HAP-1 (cell line): Measurements from ENCODE around the gene SH3D21.
A peak's percentile ranks its signal among the peaks of the same experiment; 100 is the strongest.

Experiments used
- DNase-seq, 2 experiments: peaks; one replicate each; pipeline ENCODE4 v3.0.0-alpha.2; 2016 to 2020; ENCODE audit warnings: low spot score in 2 of 2
- H3K27me3 ChIP-seq: fragments of 250-450 bp; sonication (Bioruptor Pico); 2 replicates; pipeline ENCODE4 v1.5.1; 2020; ENCODE audit warnings: low read depth, mild to moderate bottlenecking, moderate library complexity
- H3K36me3 ChIP-seq: fragments of 250-450 bp; sonication (Bioruptor Pico); replicated peaks from 2 replicates; pipeline ENCODE4 v1.5.1; 2020; ENCODE audit warnings: mild to moderate bottlenecking
- H3K4me1 ChIP-seq: fragments of 250-450 bp; sonication (Bioruptor Pico); 2 replicates; pipeline ENCODE4 v1.5.1; 2020; ENCODE audit warnings: mild to moderate bottlenecking
- H3K4me3 ChIP-seq: fragments of 250-450 bp; sonication (Bioruptor Pico); 2 replicates; pipeline ENCODE4 v1.5.1; 2020; ENCODE audit warnings: mild to moderate bottlenecking, moderate library complexity
- H3K9me3 ChIP-seq: fragments of 250-450 bp; sonication (Bioruptor Pico); 2 replicates; pipeline ENCODE4 v1.5.1; 2020; ENCODE audit warnings: mild to moderate bottlenecking, moderate library complexity
- in situ Hi-C: fragments of 300-500 bp; cut with MboI; formaldehyde crosslinking; loops from 3 replicates; pipeline ENCODE4 v1.14.3; 2020; ENCODE audit warnings: low sequenced_read_pairs, inconsistent platforms, mixed read lengths

The SH3D21 gene

GRCh38 chr1:36285443-36286101 lies 20.6 kb upstream of the SH3D21 start:
- DNase-seq = peak; percentile 72
- Histone ChIP-seq H3K27me3 (no peaks in the 10 kb centered on the region), H3K9me3 (no peaks in the 10 kb centered on the region), H3K4me3 (no peak overlapping the region), H3K4me1 (no peaks in the 10 kb centered on the region), H3K36me3 (peaks cover 81% of the 10 kb centered on the region)
- in situ Hi-C loops = loop anchor here (5.0 kb wide), 2 partner anchors 133 to 178 kb away; no protein-coding TSS in a partner anchor

DNA sequence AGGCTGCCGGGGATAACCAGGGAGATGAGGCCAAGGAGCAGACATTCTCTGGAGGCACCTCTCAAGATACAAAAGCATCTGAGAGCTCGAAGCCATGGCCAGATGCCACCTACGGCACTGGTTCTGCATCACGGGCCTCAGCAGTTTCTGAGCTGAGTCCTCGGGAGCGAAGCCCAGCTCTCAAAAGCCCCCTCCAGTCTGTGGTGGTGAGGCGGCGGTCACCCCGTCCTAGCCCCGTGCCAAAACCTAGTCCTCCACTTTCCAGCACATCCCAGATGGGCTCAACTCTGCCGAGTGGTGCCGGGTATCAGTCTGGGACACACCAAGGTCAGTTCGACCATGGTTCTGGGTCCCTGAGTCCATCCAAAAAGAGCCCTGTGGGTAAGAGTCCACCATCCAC lies 19.4 kb upstream of the SH3D21 start:
- Histone ChIP-seq H3K4me1 (no peaks in the 10 kb centered on the region), H3K36me3 (peaks cover 92% of the 10 kb centered on the region), H3K27me3 (no peaks in the 10 kb centered on the region), H3K9me3 (no peaks in the 10 kb centered on the region), H3K4me3 (no peak overlapping the region)
- in situ Hi-C loops = loop anchor here (5.0 kb wide), 2 partner anchors 135 to 180 kb away; no protein-coding TSS in a partner anchor
- DNase-seq = no peak

DNA sequence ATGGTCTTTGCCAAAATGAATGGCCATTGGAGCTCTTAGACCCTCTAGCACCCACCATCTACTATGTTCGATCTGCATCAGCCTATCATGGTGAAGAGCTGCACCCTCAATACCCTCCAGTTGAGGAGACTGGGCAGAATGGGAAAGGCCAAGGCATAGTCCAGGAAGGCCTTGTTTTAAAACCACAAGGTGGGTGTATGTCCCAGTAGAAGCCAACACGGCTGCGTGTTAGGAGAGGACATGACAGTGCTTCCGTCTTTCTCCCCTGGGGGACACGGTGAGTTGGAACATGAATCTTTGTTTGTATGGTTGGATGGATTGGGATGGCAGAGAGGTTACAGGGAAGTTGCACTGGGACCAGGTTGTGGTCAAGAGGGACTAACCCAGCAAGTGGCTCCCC lies 18.6 kb upstream of the SH3D21 start:
- no peak for DNase-seq
- Histone ChIP-seq H3K4me1 (no peaks in the 10 kb centered on the region), H3K9me3 (no peaks in the 10 kb centered on the region), H3K4me3 (no peak overlapping the region), H3K27me3 (no peaks in the 10 kb centered on the region), H3K36me3 (peaks cover 92% of the 10 kb centered on the region)
- in situ Hi-C loops = loop anchor here (5.0 kb wide), 2 partner anchors 135 to 180 kb away; no protein-coding TSS in a partner anchor

DNA sequence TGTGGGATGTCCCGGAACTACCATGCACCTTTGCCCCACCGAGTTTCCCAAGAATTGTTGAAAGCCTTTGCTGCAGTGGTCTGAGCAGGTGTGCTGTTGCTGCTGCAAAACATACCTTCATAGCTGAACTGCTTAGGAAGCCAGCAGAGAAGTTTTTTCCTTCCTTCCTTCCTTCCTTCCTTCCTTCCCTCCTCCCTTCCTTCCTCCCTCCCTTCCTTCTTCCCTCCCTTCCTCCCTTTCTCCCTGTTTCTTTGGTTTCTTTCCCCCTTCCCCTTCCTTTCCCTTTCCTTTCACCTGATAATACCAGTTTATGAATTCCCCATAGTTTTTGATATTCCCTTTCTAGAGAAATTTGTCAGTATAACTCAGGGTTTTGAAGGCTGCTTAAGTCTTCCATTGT lies 10.8 kb upstream of the SH3D21 start:
- DNase-seq = no peak
- no peaks in the 10 kb centered on the region for H3K27me3 ChIP-seq
- H3K36me3 ChIP-seq = peaks cover 84% of the 10 kb centered on the region
- H3K4me3 ChIP-seq = no peak overlapping the region
- H3K4me1 ChIP-seq = no peaks in the 10 kb centered on the region
- no peaks in the 10 kb centered on the region for H3K9me3 ChIP-seq
- in situ Hi-C loops = no loop called here

- no peaks in the 10 kb centered on the region for H3K27me3 ChIP-seq
- DNase-seq = no peak
- peaks cover 86% of the 10 kb centered on the region for H3K36me3 ChIP-seq
- H3K4me1 ChIP-seq = no peaks in the 10 kb centered on the region
- in situ Hi-C loops = no loop called here
- H3K4me3 ChIP-seq = no peak overlapping the region
- no peaks in the 10 kb centered on the region for H3K9me3 ChIP-seq
These were observed 9.1 kb upstream of the SH3D21 start for GRCh38 chr1:36297062-36297461.

GRCh38 chr1:36298640-36299039 lies 7.5 kb upstream of the SH3D21 start:
- H3K36me3 ChIP-seq = peaks cover 85% of the 10 kb centered on the region
- in situ Hi-C loops = no loop called here
- H3K4me3 ChIP-seq = no peak overlapping the region
- no peak for DNase-seq
- H3K4me1 ChIP-seq = no peaks in the 10 kb centered on the region
- no peaks in the 10 kb centered on the region for H3K27me3 ChIP-seq
- H3K9me3 ChIP-seq = no peaks in the 10 kb centered on the region

- H3K36me3 ChIP-seq = peaks cover 76% of the 10 kb centered on the region
- no peak overlapping the region for H3K4me3 ChIP-seq
- DNase-seq = no peak
- H3K9me3 ChIP-seq = no peaks in the 10 kb centered on the region
- H3K27me3 ChIP-seq = no peaks in the 10 kb centered on the region
- H3K4me1 ChIP-seq = no peaks in the 10 kb centered on the region
- in situ Hi-C loops = no loop called here
These were observed 5.6 kb upstream of the SH3D21 start for GRCh38 chr1:36300526-36300925.

- no peak overlapping the region for H3K4me3 ChIP-seq
- peaks cover 2% of the 10 kb centered on the region; the same call in 1 of the 2 replicates for H3K4me1 ChIP-seq
- no peak for DNase-seq
- H3K27me3 ChIP-seq = no peaks in the 10 kb centered on the region
- in situ Hi-C loops = no loop called here
- peaks cover 72% of the 10 kb centered on the region for H3K36me3 ChIP-seq
- no peaks in the 10 kb centered on the region for H3K9me3 ChIP-seq
These were observed 4.9 kb upstream of the SH3D21 start for GRCh38 chr1:36301220-36301619.

- Histone ChIP-seq H3K9me3 (no peaks in the 10 kb centered on the region), H3K36me3 (peaks cover 54% of the 10 kb centered on the region), H3K4me3 (no peak overlapping the region), H3K4me1 (peaks cover 10% of the 10 kb centered on the region; the same call in 1 of the 2 replicates), H3K27me3 (no peaks in the 10 kb centered on the region)
- in situ Hi-C loops = no loop called here
- no peak for DNase-seq
These were observed 2.9 kb upstream of the SH3D21 start for GRCh38 chr1:36303244-36303643.

DNA sequence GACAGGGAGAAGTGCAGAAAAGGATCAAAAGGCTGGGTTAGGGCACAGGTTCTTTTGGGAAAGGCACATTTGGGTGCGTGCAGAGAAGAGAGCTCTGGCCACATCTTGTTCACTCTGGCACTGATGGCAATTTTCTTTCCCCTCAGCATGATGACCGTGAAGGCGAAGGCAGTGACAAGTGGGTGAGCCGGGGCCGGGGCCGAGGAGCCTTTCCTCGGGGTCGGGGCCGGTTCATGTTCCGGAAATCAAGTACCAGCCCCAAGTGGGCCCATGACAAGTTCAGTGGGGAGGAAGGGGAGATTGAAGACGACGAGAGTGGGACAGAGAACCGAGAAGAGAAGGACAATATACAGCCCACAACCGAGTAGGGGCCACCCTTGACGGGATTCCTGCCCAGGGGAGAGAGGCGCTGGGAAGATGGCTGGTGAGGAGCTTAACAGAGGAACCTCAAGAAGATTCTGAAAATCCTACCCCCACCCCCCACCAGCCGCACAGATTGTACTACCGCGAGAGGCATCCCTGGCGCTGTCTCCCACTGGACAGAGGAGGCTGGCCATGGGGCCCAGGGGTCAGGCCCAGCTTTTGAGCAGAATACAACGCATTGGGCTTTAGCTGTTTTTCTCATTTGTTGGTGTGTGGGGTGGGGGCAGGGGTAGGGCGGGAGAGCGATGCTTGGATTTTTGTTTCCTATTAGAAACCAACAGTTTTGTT lies 2.4 kb upstream of the SH3D21 start:
- H3K9me3 ChIP-seq = no peaks in the 10 kb centered on the region
- in situ Hi-C loops = no loop called here
- DNase-seq = no peak
- peaks cover 48% of the 10 kb centered on the region for H3K36me3 ChIP-seq
- H3K27me3 ChIP-seq = no peaks in the 10 kb centered on the region
- peaks cover 10% of the 10 kb centered on the region; the same call in 1 of the 2 replicates for H3K4me1 ChIP-seq
- H3K4me3 ChIP-seq = no peak overlapping the region

DNA sequence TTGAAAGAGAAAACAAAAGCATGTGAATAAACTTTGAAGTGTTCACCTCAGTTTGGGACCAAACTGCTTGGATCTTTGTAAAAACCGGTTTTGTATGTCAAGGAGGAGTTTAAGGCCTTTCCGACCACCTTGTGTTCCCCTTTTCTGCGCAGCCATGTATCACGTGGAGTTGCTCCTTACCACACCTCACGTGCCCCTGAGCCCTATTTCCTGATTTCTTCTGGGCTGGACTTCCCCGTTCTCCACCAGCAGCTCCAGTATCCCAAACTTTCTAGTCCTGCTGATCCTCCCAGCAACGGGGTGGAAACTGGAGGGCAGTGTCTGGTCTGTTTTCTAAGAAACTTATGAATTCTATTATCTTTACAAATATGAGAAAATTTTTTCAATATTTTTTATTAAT lies 1.6 kb upstream of the SH3D21 start:
- DNase-seq = no peak
- H3K9me3 ChIP-seq = no peaks in the 10 kb centered on the region
- peaks cover 10% of the 10 kb centered on the region; the same call in 1 of the 2 replicates for H3K4me1 ChIP-seq
- H3K36me3 ChIP-seq = peaks cover 45% of the 10 kb centered on the region
- in situ Hi-C loops = no loop called here
- H3K27me3 ChIP-seq = no peaks in the 10 kb centered on the region
- H3K4me3 ChIP-seq = no peak overlapping the region

DNA sequence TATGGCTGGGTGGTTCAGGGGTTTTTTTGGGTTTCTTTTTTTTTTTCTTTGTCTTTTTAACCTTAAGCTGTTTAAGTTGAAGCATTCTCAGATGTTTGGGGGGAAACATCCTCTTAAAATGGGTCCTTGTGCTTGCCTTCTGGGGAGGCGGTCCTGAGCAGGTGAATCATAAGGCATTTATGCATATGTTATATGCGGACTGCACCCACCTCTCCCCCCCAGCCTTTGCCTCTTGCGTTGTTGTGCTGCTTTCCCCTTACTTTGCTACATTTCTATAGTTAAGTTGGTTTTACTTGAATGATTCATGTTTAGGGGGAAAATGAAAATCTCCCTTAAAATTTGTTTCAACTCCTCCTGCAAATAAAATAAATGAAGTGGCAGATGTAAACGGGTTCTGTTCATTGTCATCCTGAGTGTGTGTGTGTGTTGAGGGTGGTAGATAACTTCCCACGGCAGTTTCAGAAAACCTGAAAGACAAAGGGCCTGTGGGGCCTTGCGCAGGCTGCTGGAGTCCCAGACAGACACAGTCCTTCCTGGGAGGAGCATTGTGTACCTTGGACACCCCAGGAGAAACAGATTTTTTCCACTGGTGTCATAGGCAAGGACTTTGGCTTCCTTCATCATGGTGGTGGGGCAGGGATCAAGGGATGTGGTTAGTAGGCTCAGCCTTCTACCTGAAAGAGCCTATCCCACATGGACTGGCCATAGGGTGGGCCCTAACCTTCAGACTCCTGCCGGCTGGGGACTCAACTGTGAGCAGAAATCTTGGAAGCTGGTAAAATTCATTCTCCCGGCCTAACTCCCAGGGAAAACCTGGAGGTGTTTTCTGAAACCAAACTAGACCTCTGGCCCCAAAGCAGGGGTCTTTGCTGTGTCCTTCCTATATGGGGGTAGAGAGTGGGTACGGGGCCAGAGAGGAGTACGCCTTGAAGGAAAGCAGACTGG lies 926 bp upstream of the SH3D21 start:
- peaks cover 38% of the 10 kb centered on the region for H3K36me3 ChIP-seq
- no peaks in the 10 kb centered on the region for H3K27me3 ChIP-seq
- H3K4me1 ChIP-seq = peaks cover 10% of the 10 kb centered on the region; the same call in 1 of the 2 replicates
- no peaks in the 10 kb centered on the region for H3K9me3 ChIP-seq
- in situ Hi-C loops = no loop called here
- DNase-seq = no peak
- H3K4me3 ChIP-seq = no peak overlapping the region

DNA sequence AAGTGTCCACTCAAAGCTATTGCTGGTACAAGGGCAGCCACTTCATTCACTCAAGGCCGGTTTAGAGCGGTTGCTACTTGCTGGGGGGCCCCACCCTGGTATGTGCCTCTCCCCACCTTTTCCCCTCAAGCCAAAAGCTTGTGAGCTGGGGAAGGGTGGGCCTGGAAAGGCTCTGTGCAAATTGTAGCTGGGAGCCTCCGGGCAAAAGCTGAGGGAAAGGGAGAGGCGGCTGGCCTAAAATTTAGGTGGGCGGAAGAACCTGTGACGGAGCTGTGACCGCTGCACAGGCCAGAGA lies 306 bp upstream of the SH3D21 start:
- H3K9me3 ChIP-seq = no peaks in the 10 kb centered on the region
- in situ Hi-C loops = no loop called here
- DNase-seq = no peak
- peaks cover 10% of the 10 kb centered on the region; the same call in 1 of the 2 replicates for H3K4me1 ChIP-seq
- H3K27me3 ChIP-seq = no peaks in the 10 kb centered on the region
- H3K4me3 ChIP-seq = no peak overlapping the region
- peaks cover 32% of the 10 kb centered on the region for H3K36me3 ChIP-seq
